GM19240 (cell line): Measurements from ENCODE around the gene DRC3.

Experiments used
- DNase-seq: peaks from one replicate; pipeline ENCODE4 v3.0.0; 2011; ENCODE audit warnings: low spot score; ENCODE audit not compliant: insufficient read length

The DRC3 gene

GRCh38 chr17:17966399-17966798, 6.3 kb upstream of the DRC3 start:
- DNase-seq: no peak

DNA sequence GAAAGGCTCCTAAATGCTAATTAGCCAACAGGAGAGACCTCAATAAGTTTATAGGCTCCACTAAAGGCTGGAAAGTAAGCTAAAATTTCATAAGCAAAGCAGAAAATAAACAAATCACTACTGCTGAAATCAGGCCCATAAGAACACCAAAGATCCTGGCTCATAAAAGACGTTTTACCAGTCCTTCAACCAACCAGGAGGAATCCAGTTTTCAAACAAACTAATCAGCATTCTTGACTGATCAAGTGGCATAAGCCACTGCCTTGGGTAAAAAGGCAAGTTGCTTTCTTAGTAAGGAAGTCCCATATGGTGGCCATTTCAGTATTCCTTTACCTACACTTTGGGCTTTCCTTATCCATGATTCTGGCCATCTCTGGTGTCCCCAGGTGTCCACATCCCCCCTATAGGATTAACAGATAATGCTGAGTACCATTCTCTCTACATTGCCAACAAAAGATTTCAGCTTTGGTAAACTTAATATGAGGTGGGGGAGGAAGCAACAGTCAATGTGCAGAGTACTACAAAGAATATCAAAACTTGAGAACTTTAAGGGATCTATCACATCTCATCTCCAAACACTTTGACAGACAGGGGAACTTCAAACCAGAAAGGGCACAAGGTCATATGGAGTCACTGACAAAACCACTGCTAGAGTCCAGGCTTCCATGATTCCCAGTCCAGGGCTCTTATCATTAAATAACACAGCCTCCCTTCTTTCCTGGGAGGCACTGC, 1.8 kb upstream of the DRC3 start:
- no peak for DNase-seq

DNA sequence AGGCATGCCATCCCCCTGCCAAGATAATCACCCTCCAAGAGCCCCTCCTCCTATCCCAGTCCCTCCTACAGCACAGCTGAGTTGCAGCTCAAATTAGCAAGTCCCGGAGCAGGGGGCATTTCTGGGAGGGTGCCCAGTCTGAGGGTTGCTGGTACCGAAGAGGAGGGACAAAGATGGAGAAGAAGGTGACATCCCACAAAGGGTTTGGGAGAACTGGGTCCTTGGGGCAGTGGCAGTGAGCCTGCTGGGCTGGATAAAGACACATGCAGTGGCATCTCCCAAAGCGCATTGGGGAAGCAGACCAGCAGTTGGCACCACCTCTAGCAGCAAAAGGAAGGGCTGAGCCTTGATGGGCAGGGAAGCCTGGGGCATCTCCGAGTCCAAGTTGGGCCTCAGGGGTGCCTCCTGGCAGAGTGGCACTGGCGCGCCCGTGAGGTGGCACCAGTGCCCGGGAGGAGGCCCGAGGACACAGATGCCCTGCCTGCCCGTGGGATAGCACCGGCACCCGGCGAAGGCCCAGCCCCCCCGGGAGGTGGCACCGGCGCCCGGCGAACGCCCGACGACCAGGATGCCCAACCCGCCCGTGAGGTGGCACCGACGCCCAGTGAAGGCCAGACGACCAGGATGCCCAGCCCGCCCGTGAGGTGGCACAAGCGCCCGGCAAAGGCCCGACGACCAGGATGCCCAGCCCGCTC, 1.1 kb upstream of the DRC3 start:
- DNase-seq: no peak

DNA sequence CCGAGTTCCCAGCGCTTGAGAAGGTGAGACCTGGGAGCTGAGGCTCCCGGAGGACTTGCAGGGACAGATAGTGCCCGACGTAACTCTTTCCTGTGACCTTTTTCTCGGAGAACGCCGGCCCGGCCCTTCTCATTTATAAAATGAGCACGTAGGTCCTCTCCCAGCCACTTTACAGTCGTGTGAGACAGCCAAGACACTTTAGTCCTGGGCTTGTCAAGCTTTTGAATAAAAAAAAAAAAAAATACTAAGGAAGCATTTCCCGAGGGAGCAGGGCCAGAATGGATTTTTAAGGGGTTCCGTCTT, 241 bp downstream of the DRC3 start:
- DNase-seq: no peak

- no peak for DNase-seq
Measured at GRCh38 chr17:17975436-17975835, 2.8 kb downstream of the DRC3 start.

DNA sequence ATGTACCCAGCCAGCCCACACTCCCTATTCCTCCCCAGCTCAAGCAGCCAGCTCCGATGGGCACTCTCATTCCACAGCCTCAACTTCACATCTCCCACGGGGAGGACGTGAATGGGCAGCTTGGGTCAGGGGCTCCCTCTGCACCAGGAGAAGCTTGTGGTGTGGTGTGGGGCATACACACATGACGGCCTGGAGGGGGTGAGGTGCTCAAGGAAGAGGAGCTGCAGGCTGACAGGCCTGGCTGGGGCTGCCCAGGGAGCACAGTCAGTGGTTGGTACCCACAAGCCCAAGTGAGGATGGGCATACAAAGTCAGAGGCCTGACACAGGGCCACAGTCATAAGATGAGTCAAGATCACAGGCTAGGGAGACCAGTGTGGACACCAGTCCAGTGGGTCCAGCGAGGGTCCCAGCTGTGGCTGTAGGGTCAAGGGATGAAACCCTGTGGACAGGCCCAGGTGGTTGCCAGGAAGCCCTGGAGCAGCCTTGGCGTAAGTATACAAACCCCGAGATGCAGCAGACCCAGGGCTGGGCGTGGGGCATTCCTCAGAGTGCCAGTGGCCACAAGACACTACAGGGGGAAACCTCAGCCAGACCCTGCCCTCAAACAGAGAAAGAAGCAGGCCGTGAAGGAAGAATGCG, 4.4 kb downstream of the DRC3 start:
- DNase-seq: no peak

DNA sequence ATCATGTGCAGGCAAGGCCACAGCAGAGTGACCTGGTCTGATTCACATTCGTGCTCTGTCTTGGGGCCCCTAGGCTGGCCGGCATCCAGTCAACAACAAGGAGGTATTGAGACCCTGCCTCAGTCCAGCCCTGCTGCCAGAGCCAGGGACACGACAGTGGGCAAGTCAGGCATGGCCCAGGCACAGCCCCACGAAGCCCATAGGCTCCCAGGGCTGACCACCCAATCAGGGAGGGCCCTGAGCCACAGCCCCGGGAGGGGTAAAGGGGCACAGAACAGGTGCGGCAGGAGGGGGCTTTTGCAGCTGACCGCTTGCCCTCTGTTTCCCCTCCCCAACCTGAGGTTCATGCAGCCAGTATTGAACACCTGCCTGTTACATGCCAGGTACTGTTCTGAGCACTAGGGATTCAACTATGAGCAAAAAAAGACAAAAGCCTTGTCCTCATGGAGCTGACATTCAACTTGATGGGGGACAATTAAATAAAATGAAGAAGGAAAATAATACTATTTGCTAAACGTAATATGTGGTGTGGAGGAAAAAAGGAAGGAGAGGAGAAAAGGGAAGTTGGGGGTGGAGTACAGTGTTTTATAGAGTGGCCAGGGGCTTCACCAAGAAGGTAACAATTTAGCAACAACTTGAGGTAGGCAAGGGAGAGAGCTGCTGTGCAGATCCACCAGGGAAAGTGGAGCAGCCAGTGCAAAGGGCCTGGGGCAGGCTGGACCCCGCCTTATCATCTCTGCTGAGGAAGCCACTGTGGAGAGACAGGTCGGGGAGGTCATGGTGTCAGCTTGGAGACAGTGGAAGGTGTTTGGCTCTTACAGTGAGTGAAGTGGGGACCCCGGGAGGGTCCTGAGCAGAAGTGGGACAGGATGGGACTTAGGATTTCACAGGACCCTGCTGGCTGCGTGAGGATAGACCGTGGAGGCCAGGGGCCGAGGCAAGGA, 6.1 kb downstream of the DRC3 start:
- no peak for DNase-seq

DNA sequence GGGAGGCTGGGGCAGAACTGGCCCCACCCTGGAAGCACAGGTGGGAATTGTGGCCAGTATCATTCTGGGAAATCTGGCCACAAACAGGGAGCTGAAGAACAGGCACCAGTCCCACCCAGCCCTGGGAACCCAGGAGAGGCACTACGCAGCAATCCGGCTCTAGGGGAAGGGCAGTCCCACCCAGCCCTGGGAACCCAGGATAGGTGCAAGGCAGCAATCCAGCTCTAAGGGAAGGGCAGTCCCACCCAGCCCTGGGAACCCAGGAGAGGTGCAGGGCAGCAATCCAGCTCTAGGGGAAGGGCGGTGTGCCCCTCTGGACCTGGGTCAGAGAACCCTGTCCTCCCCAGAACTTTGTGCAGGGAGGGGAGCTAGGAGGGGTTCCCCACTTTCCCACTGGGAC, 7.1 kb downstream of the DRC3 start:
- no peak for DNase-seq

DNA sequence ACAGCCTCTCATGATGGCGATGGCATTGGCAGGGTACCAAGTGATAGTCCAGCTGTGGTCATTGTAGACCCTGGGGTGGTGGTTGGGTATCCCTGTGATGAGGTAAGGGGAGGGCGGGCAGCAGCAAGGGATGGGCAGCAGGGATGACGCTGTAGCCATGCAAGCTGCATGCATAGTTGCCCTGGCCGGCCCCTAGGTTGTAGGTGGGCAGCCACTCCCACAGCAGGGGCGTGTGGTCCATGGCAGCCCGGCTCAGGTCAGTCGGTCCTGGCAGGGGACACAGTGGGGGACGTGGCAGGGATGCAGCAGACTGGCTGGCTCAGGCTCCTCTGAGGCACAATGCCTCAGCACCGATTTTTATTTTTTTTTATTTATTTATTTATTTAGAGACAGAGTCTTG, 8.7 kb downstream of the DRC3 start:
- no peak for DNase-seq

DNA sequence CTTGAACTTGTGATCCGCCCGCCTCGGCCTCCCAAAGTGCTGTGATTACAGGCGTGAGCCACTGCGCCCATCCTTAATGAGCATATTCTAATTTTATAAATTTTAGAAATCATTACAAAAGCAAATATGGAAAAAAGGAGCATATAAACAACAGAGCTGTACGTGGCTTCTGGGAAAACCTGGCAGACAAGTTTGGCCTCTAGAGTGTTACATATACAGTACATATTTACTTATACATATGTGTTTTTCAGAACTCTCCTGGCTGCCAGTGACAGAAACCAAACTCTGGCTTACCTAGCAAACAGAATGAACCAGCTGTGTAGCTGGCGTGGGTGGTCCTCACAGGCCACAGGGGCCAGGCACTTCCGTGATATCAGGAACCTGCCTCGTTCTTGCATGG, 10.1 kb downstream of the DRC3 start:
- no peak for DNase-seq

- DNase-seq: no peak
Measured at GRCh38 chr17:17983376-17983775, 10.7 kb downstream of the DRC3 start.

GRCh38 chr17:17983776-17984175, 11.1 kb downstream of the DRC3 start:
- no peak for DNase-seq

DNA sequence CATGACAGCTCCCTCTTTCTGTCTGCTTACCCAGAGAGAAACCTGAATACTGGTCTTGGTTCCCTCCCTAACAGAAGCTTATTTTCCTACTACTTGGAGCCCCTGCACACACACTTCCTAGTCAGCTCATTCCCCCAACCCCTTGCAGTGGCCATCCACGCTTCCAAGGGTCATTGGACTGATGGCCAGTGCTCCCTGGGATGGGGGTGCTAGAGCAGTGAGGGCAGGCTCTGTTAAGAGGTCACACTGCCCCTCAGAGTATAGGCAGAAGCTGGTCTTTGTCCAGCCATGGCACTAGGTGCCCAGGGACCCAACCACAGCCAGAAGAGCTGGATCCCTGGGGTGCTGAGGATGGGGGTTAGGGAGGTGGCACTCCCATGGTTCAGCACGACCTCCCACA, 12.5 kb downstream of the DRC3 start:
- DNase-seq: no peak

- DNase-seq: no peak
Measured at GRCh38 chr17:17985555-17985954, 12.9 kb downstream of the DRC3 start.

DNA sequence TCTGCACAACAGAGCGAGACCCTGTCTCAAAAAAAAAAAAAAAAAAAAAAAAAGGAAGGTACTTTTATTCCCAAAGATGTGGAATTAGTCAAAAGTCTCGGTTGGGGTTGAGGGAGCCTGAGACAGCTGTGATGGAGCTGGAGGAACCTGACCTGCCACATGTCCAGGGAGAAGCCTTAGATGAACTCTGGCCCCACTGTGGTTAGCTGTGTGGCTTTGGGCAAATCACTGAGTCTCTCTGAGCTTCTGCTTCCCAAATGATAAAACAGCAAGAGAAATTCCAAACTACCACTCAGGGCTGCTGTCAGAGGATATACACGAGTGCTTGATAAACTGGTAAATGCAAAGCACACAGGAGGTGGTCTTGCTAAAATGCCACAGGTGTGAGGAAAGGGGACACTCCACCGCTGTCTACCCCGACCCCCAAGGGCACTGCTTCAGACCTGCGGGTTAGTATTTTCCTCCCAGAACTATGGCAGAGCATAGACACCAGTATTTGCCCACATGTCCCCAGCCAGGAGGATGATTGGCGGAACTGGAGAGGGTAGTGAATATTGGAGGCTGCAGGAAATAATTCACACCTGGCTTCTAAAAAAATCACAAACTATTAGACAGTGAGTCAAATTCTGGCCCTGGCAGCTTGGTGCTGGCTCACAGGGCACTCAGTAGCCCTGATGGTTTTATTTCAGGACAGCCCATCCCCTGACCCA, 14.7 kb downstream of the DRC3 start:
- DNase-seq: no peak

GRCh38 chr17:17987901-17988300, 15.2 kb downstream of the DRC3 start:
- DNase-seq: no peak

GRCh38 chr17:17988427-17988945, 15.8 kb downstream of the DRC3 start:
- DNase-seq: no peak

- no peak for DNase-seq
Measured at GRCh38 chr17:17989081-17989480, 16.4 kb downstream of the DRC3 start.

GRCh38 chr17:17989618-17990017, 17.0 kb downstream of the DRC3 start:
- no peak for DNase-seq

DNA sequence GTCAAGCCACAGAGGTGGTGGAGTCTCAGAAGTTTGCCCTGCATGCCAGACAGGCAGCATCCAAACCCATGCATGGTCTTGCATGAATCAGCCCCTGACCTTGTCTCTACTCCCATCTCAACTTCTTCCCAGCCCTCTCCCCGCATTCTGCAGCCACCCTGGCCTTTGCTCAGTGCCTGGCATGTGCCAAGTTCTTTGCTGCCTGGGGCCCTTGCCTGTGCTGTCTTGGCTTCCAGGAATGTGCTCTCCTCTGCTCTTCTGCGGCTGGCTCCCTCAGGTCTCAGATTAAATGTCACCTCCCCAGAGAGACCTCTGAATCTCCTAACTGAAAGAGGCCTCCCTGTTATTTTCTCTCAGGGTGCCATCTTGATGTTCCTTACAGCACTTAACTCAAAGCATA, 17.6 kb downstream of the DRC3 start:
- DNase-seq: no peak

DNA sequence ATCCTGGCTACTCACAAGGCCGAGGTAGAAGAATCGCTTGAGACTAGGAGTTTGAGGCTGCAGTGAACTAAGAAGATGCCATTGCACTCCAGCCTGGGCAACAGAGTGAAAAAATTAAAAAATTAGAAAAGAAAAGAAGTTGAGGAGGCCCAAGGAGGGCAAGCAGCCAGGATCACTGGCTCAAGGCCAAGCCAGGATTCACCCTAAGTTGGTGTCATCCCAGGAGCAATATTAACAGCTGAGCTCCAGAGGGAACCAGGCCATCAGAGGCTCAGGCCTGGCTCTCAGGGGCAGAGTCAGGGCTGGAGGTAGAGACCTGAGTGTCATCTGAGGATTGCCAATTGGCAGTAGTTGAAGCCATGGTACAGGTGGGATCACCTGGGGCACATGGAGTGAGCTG, 20.7 kb downstream of the DRC3 start:
- no peak for DNase-seq
